GM12878 (cell line): ENCODE results near the gene PIAS1. TPM values are rescaled to one million over a fixed set of nuclear protein-coding genes. Genes with fewer than 3 reads are reported as not detected.

Experiments
- ATAC-seq: fragments of 200-7000 bp; cut with Tn5 transposase; 3 replicates; pipeline ENCODE4 v1.9.1; 2020; ENCODE audit warnings: mild to moderate bottlenecking, moderate library complexity
- BruUV-seq: library from RNA; stranded (reverse); fragments of 400-500 nt; replicated peaks from 2 replicates; lab custom pipeline; 2021; lab: Mats Ljungman, UMichigan
- CTCF ChIA-PET: fragments of 300-600 bp; sonication (Branson Sonifier 250); formaldehyde crosslinking; extraction: SDS; loops from one replicate; lab custom pipeline; 2021; ENCODE audit warnings: inconsistent platforms; lab: Yijun Ruan, JAX
- POLR2A ChIA-PET: fragments of 350-600 bp; formaldehyde crosslinking; extraction: SDS; loops from one replicate; lab custom pipeline; 2021; ENCODE audit warnings: inconsistent platforms; lab: Charles Lee
- RAD21 ChIA-PET: fragments of 300-600 bp; sonication (Branson Sonifier 250); formaldehyde crosslinking; loops from one replicate; lab custom pipeline; 2023; ENCODE audit warnings: antibody characterized with exemption; ENCODE audit not compliant: unreplicated experiment; lab: Charles Lee
- SMC1A ChIA-PET: fragments of 300-600 bp; sonication (Branson Sonifier 250); formaldehyde crosslinking; loops from one replicate; lab custom pipeline; 2023; ENCODE audit not compliant: unreplicated experiment, uncharacterized antibody; lab: Charles Lee
- DNase-seq: peaks from one replicate; pipeline ENCODE4 v3.0.0-alpha.2; 2011; ENCODE audit warnings: low read depth, low spot score
- FAIRE-seq: peaks from 3 replicates; lab custom pipeline; 2011; peaks lifted over from hg19 to GRCh38; lab: Jason Lieb, UNC
- H2AFZ ChIP-seq: 2 replicates; pipeline ENCODE4 v1.6.0; 2011; ENCODE audit warnings: low read depth, low read length, control low read depth; ENCODE audit not compliant: control insufficient read depth
- H3K27ac ChIP-seq: 2 replicates; pipeline ENCODE4 v1.5.1; 2011; ENCODE audit warnings: control low read depth; ENCODE audit not compliant: control insufficient read depth, insufficient read depth
- H3K27me3 ChIP-seq, 2 experiments: replicated peaks in 1 of 2; 2 replicates each; pipeline versions ENCODE4 v1.6.0 to v1.6.1; 2011; ENCODE audit warnings: low read length in 1 of 2; ENCODE audit not compliant: control insufficient read depth in 2 of 2, insufficient read depth in 2 of 2
- H3K36me3 ChIP-seq, 2 experiments: 2 replicates each; pipeline ENCODE4 v1.5.1; 2011; ENCODE audit warnings: low read length in 1 of 2; ENCODE audit not compliant: control insufficient read depth in 2 of 2, insufficient read depth in 2 of 2
- H3K4me1 ChIP-seq: 2 replicates; pipeline ENCODE4 v1.6.1; 2011; ENCODE audit warnings: mild to moderate bottlenecking, low read length, moderate library complexity, mixed read lengths; ENCODE audit not compliant: control insufficient read depth, insufficient read depth
- H3K4me2 ChIP-seq: 2 replicates; pipeline ENCODE4 v1.6.0; 2011; ENCODE audit warnings: control low read depth; ENCODE audit not compliant: control insufficient read depth, insufficient read depth
- H3K4me3 ChIP-seq: fragments of 200-600 bp; sonication (generic); 2 replicates; pipeline ENCODE4 v1.5.1; 2016
- H3K79me2 ChIP-seq: 2 replicates; pipeline ENCODE4 v1.6.0; 2011; ENCODE audit warnings: low read length; ENCODE audit not compliant: control insufficient read depth, insufficient read depth
- H3K9ac ChIP-seq: 2 replicates; pipeline ENCODE4 v1.8.0; 2011; ENCODE audit warnings: low read length, control low read depth, mixed read lengths; ENCODE audit not compliant: control insufficient read depth, insufficient read depth
- H3K9me3 ChIP-seq: replicated peaks from 3 replicates; pipeline ENCODE4 v1.5.1; 2011; ENCODE audit warnings: mild to moderate bottlenecking, low read length; ENCODE audit not compliant: control insufficient read depth, insufficient read depth
- H4K20me1 ChIP-seq: 2 replicates; pipeline ENCODE4 v1.6.0; 2011; ENCODE audit not compliant: control insufficient read depth, insufficient read depth
- BACH1 ChIP-seq: fragments of 450-650 bp; IDR thresholded peaks from 2 replicates; pipeline ENCODE4 v1.6.1; 2017; ENCODE audit warnings: mild to moderate bottlenecking, borderline replicate concordance
- CBFB ChIP-seq: IDR thresholded peaks from 2 replicates; pipeline ENCODE4 v1.6.1; 2016; ENCODE audit warnings: antibody characterized with exemption, low read depth
- CHD2 ChIP-seq: IDR thresholded peaks from 2 replicates; pipeline ENCODE4 v1.6.1; 2011; ENCODE audit warnings: low read depth, low read length, improper control_type of control experiment, borderline replicate concordance
- EP300 ChIP-seq, 2 experiments: fragments of 150-350 bp in 1 of 2; IDR thresholded peaks; 2 replicates each; pipeline ENCODE4 v1.6.1; 2011 to 2012; ENCODE audit warnings: low read depth in 2 of 2, low read length in 2 of 2, borderline replicate concordance in 1 of 2, improper control_type of control experiment in 1 of 2, inconsistent platforms in 1 of 2; ENCODE audit not compliant: control insufficient read depth in 1 of 2
- MEF2B ChIP-seq: fragments of 450-650 bp; IDR thresholded peaks from 2 replicates; pipeline ENCODE4 v1.6.1; 2018; ENCODE audit warnings: mild to moderate bottlenecking, moderate library complexity; ENCODE audit not compliant: partially characterized antibody, poor library complexity, severe bottlenecking
- MTA3 ChIP-seq: IDR thresholded peaks from 2 replicates; pipeline ENCODE4 v1.6.1; 2012; ENCODE audit warnings: low read length, inconsistent platforms, borderline replicate concordance
- RFX5 ChIP-seq: IDR thresholded peaks from 2 replicates; pipeline ENCODE4 v1.6.1; 2011; ENCODE audit warnings: low read depth, low read length, improper control_type of control experiment
- SP1 ChIP-seq: IDR thresholded peaks from one replicate; pipeline ENCODE4 v1.6.1; 2011; ENCODE audit warnings: low read depth, low read length
- SREBF2 ChIP-seq: IDR thresholded peaks from 2 replicates; pipeline ENCODE4 v1.6.1; 2012; ENCODE audit warnings: mild to moderate bottlenecking, low read length
- ZZZ3 ChIP-seq: IDR thresholded peaks from 2 replicates; pipeline ENCODE4 v1.6.1; 2011; ENCODE audit warnings: low read depth; ENCODE audit not compliant: control insufficient read depth, insufficient read length
- WGBS: methylation state at CpG from one replicate; pipeline ENCODE4 v1.1.6; 2016; ENCODE audit warnings: low lambda C conversion rate; ENCODE audit not compliant: insufficient replicate concordance, insufficient coverage; ENCODE audit errors: missing lambda C conversion rate; 5-methylcytosine and 5-hydroxymethylcytosine counted together
- in situ Hi-C: fragments of 300-500 bp; cut with MboI; formaldehyde crosslinking; loops from 9 replicates; pipeline ENCODE4 v1.14.3; 2018; ENCODE audit warnings: mixed read lengths
- intact Hi-C: fragments of 100-400 bp; cut with micrococcal nuclease; formaldehyde crosslinking; loops from one replicate; pipeline ENCODE4 v1.14.2; 2022; ENCODE audit not compliant: unreplicated experiment
- polyA plus RNA-seq, 11 experiments: library from polyadenylated mRNA; depleted of rRNA in 4 of 11; unstranded in 6 of 11; stranded (reverse) in 5 of 11; fragments of >200 nt; fragmentation: Nextera tagmentation in 4 of 11; fragmentation: Illumina TruSeq in 1 of 11; extraction: Ambion mirVana in 4 of 11; extraction: Trizol in 1 of 11; gene quantifications; 1 replicate in 1 of 11; 2 replicates in 10 of 11; pipeline versions ENCODE4 v1.2.1 to v1.2.3, GENCODE V29; 2011 to 2016; ENCODE audit warnings: inconsistent platforms in 2 of 11, missing spikeins in 2 of 11, low read depth in 1 of 11
- total RNA-seq, 4 experiments: library from RNA; depleted of rRNA in 3 of 4; stranded (reverse); fragments of >200 nt in 3 of 4; fragmentation: Illumina TruSeq in 1 of 4; extraction: Trizol in 1 of 4; gene quantifications; 2 replicates each; pipeline versions ENCODE4 v1.2.1 to v1.2.3, GENCODE V29; 2013 to 2021
- TF ChIP-seq, protein P1 (sequence below): fragments of 450-650 bp; IDR thresholded peaks from 2 replicates; pipeline ENCODE4 v1.6.1; 2016; ENCODE audit warnings: mild to moderate bottlenecking, moderate library complexity, borderline replicate concordance
- TF ChIP-seq, protein P2 (sequence below): fragments of 450-650 bp; conservative IDR thresholded peaks from 2 replicates; pipeline ENCODE4 v1.6.1; 2017; ENCODE audit warnings: mild to moderate bottlenecking, moderate library complexity

Gene PIAS1
- total and polyA plus RNA-seq, 10 of the 15 experiments (the other 5 are each of a cell fraction or from before 2014, with no cell fraction given) = 20.2 to 96.3 (median 37.0) TPM

DNA sequence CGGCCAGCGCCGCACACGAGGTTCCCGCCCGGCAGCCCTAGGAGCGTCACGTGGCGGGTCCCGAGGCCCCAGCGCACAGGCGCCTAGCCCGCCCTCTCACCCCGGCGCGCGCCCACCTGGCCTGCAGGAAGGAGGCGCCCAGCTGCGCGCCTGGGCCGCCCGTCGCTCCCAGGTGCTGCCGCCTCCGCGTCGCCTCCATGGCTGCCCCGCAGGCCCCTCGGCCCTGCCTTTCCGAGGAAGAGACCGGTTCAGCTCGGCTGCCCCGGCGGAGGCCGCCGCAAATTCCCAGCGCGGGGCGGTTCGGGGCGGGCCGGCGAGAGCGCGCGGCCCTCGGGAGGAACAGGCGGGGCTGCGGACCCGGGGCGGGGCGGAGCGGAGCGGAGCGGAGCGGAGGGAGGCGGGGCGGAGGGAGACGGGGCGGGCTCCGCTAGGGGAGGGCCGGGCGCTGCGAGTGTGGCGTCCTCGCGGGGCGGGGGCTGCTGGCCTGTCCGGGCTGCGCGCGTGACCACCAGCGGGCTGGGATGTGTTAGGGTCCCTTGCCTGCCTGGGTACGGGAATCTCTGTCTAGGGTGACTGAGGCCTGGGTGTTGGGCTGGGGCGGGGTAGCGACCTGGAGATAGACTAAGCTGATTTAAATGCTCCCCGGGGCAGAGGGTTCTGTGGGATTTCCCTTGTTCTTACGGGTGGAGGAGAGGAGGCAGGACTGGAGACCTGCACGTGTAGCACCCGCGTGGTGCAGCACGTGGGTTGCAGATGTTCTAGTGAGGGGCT is 175.5 kb downstream of the PIAS1 start, which contains the start of gene CLN6 (continued):
- TF ChIP-seq RFX5 = no peak
- no peak for TF ChIP-seq SREBF2
- TF ChIP-seq EP300 (IDR thresholded peaks at IDR 0.05; ENCODE audit: borderline replicate concordance in 1 of 2, control insufficient read depth in 1 of 2, low read depth in 2 of 2, low read length in 2 of 2) = no peak

DNA sequence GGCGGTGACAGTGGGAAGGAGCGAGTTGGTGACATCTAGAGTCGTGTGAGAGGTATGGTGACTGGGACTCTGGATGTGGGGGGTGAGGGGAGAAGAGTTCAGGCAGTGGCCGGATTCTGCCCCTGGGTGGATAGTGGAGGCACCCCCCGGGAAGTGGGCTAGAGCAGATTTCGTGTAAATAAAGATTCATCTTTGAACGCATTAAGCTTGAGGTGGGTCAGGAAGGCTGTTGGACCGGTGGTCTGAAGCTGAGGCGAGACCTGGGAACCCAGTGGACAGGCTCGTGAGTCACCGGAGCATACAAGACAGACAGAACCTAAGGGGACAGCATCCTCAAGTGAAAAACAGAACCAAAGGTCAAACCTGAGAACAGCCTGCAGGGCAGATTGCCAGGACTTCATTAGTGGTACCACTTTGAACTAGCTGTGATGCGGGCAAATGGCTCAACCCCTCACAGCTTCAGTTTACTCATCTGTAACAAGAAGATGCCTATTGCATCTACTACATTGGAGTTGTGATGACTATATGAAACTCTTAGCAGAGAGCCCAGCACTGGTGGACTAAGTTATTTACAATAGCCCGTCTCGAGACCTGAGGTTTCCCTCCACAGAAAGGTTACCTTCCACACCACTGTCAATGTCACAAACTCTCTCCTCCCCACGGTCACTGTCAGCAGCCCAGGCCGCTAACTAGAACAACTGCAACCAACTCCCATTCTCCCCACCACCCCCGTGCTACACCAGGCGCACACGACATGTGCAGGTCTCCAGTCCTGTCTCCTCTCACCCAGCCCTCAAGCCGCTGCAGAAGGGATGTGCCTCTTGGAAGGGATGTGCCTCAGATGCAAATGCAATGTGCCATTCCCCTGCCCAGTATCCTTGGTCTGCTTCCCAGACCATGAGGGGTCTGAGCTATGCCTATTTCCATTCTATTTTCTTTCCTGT is 176.3 kb downstream of the PIAS1 start:
- peak overlapping the region; percentile 90 for H3K9ac ChIP-seq
- ChIA-PET CTCF (interaction anchor here (0.6 to 3.2 kb wide), 8 partner anchors 10 to 363 kb away, joined by 3 to 13 read pairs (median 3); no protein-coding TSS in a partner anchor), SMC1A (interaction anchor here (0.8 to 1.2 kb wide), 3 partner anchors 22 to 367 kb away, joined by 3 to 5 read pairs (median 4); no protein-coding TSS in a partner anchor), RAD21 (interaction anchor here (2.6 kb wide), 1 partner anchor 367 kb away, joined by 13 read pairs; no protein-coding TSS in a partner anchor), POLR2A (interaction anchor here (0.9 to 2.2 kb wide), 2 partner anchors 47 to 201 kb away, joined by 6 to 8 read pairs; partner anchors contain the start of gene FEM1B)
- H3K4me1 ChIP-seq = peaks cover 29% of the 10 kb centered on the region
- no peaks in the 10 kb centered on the region for H3K27me3 ChIP-seq
- peaks cover 38% of the 10 kb centered on the region for H3K79me2 ChIP-seq
- BruUV-seq = no TSS peak
- 35% methylated on average over 20 of the region's 20 CpGs for WGBS
- peak overlapping the region; percentile 91 for H2AFZ ChIP-seq
- no peaks in the 10 kb centered on the region for H4K20me1 ChIP-seq
- peak; percentile 21 for ATAC-seq
- peak; percentile 51 for DNase-seq
- peak overlapping the region; percentile 99 for H3K4me2 ChIP-seq
- H3K4me3 ChIP-seq = peak overlapping the region; percentile 99
- intact Hi-C loops (no loop called here), in situ Hi-C loops (no loop called here)
- H3K27ac ChIP-seq = peak overlapping the region; percentile 90; the same call in 1 of the 2 replicates
- H3K36me3 ChIP-seq = no peaks in the 10 kb centered on the region
- no peaks in the 10 kb centered on the region for H3K9me3 ChIP-seq
- FAIRE-seq = peak; percentile 64
- TF ChIP-seq, protein P1, sequence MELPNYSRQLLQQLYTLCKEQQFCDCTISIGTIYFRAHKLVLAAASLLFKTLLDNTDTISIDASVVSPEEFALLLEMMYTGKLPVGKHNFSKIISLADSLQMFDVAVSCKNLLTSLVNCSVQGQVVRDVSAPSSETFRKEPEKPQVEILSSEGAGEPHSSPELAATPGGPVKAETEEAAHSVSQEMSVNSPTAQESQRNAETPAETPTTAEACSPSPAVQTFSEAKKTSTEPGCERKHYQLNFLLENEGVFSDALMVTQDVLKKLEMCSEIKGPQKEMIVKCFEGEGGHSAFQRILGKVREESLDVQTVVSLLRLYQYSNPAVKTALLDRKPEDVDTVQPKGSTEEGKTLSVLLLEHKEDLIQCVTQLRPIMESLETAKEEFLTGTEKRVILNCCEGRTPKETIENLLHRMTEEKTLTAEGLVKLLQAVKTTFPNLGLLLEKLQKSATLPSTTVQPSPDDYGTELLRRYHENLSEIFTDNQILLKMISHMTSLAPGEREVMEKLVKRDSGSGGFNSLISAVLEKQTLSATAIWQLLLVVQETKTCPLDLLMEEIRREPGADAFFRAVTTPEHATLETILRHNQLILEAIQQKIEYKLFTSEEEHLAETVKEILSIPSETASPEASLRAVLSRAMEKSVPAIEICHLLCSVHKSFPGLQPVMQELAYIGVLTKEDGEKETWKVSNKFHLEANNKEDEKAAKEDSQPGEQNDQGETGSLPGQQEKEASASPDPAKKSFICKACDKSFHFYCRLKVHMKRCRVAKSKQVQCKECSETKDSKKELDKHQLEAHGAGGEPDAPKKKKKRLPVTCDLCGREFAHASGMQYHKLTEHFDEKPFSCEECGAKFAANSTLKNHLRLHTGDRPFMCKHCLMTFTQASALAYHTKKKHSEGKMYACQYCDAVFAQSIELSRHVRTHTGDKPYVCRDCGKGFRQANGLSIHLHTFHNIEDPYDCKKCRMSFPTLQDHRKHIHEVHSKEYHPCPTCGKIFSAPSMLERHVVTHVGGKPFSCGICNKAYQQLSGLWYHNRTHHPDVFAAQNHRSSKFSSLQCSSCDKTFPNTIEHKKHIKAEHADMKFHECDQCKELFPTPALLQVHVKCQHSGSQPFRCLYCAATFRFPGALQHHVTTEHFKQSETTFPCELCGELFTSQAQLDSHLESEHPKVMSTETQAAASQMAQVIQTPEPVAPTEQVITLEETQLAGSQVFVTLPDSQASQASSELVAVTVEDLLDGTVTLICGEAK = 0 out of 2 replicates have a peak, but pooled peaks have one; percentile 34
- TF ChIP-seq CBFB (no peak), BACH1 (no peak), MEF2B (peak; percentile 19), ZZZ3 (no peak), MTA3 (peak; percentile 37; the same call in 1 of the 2 replicates), SP1 (no peak), EP300 (IDR thresholded peaks at IDR 0.05; ENCODE audit: borderline replicate concordance in 1 of 2, control insufficient read depth in 1 of 2, low read depth in 2 of 2, low read length in 2 of 2) (no peak), CHD2 (no peak)
- TF ChIP-seq, protein P2, sequence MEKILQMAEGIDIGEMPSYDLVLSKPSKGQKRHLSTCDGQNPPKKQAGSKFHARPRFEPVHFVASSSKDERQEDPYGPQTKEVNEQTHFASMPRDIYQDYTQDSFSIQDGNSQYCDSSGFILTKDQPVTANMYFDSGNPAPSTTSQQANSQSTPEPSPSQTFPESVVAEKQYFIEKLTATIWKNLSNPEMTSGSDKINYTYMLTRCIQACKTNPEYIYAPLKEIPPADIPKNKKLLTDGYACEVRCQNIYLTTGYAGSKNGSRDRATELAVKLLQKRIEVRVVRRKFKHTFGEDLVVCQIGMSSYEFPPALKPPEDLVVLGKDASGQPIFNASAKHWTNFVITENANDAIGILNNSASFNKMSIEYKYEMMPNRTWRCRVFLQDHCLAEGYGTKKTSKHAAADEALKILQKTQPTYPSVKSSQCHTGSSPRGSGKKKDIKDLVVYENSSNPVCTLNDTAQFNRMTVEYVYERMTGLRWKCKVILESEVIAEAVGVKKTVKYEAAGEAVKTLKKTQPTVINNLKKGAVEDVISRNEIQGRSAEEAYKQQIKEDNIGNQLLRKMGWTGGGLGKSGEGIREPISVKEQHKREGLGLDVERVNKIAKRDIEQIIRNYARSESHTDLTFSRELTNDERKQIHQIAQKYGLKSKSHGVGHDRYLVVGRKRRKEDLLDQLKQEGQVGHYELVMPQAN = 0 out of 2 replicates have a peak, but pooled peaks have one; percentile 41
